Fibroblast of lung (primary cell): ENCODE data around the gene PPP5C.

ENCODE experiments used
- EZH2 ChIP-seq: IDR thresholded peaks from 2 replicates; pipeline ENCODE4 v1.5.1; 2012; ENCODE audit warnings: low read length, control low read depth, mild to moderate bottlenecking; ENCODE audit errors: missing control alignments
- TF ChIP-seq, protein P1 (sequence below), 2 donors: IDR thresholded peaks in 1 of 2; conservative IDR thresholded peaks in 1 of 2; 1 replicate in 1 of 2; 2 replicates in 1 of 2; pipeline ENCODE4 v1.5.1; 2011 to 2012; ENCODE audit warnings: low read length in 2 of 2, control low read depth in 1 of 2, inconsistent platforms in 1 of 2, low read depth in 1 of 2, mild to moderate bottlenecking in 1 of 2

DNA sequence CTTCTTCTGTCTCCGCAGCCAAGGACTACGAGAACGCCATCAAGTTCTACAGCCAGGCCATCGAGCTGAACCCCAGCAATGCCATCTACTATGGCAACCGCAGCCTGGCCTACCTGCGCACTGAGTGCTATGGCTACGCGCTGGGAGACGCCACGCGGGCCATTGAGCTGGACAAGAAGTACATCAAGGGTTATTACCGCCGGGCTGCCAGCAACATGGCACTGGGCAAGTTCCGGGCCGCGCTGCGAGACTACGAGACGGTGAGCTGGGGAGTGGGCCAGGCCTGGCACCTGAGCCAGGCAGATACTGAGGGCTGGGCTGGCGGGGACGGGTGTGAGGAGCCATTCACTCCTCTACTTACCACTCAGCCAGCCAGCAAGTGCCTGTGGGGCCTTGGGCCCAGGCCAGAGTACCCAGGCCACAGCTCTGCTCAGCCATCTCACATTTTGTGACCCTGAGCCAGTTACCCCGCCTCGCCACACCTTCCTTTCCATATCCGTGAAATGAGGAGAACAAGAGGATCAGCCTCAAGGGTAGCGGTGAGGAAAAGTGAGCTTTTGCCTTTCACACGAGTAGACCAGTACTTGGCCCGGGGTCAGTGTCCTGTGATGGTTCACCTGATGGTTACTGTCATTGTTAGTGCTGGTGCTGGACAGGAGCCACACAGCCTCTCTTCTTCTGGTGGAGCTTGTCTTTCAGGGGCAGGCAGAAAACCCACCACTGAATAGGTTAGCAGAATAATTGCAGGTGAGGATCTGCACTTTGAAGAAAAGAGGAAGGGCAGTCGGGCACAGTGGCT, 7.0 kb downstream of the PPP5C start:
- no peak for TF ChIP-seq EZH2
- TF ChIP-seq, protein P1, sequence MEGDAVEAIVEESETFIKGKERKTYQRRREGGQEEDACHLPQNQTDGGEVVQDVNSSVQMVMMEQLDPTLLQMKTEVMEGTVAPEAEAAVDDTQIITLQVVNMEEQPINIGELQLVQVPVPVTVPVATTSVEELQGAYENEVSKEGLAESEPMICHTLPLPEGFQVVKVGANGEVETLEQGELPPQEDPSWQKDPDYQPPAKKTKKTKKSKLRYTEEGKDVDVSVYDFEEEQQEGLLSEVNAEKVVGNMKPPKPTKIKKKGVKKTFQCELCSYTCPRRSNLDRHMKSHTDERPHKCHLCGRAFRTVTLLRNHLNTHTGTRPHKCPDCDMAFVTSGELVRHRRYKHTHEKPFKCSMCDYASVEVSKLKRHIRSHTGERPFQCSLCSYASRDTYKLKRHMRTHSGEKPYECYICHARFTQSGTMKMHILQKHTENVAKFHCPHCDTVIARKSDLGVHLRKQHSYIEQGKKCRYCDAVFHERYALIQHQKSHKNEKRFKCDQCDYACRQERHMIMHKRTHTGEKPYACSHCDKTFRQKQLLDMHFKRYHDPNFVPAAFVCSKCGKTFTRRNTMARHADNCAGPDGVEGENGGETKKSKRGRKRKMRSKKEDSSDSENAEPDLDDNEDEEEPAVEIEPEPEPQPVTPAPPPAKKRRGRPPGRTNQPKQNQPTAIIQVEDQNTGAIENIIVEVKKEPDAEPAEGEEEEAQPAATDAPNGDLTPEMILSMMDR (conservative IDR thresholded peaks at IDR 0.05 in 1 of 2, IDR thresholded peaks at IDR 0.05 in 1 of 2; ENCODE audit: low read depth in 1 of 2, low read length in 2 of 2), result no peak
